Neural progenitor cell (in vitro differentiated cells): Measurements from ENCODE around the gene RAMAC. TPM values are rescaled to one million over a fixed set of nuclear protein-coding genes. Genes with fewer than 3 reads are reported as not detected.

ENCODE experiments used
- DNase-seq: peaks from one replicate; pipeline ENCODE4 v3.0.0-alpha.2; 2016; ENCODE audit warnings: low spot score
- H2AFZ ChIP-seq: fragments of 200-600 bp; sonication (generic); replicated peaks from 2 replicates; pipeline ENCODE4 v1.6.1; 2016; ENCODE audit warnings: antibody characterized with exemption
- H3F3A ChIP-seq: fragments of 200-600 bp; sonication (generic); 2 replicates; pipeline ENCODE4 v1.6.1; 2016; ENCODE audit warnings: antibody characterized with exemption, low read depth
- H3K27ac ChIP-seq: fragments of 200-600 bp; sonication (generic); 2 replicates; pipeline ENCODE4 v1.5.1; 2016; ENCODE audit warnings: mild to moderate bottlenecking
- H3K27me3 ChIP-seq: fragments of 200-600 bp; sonication (generic); 2 replicates; pipeline ENCODE4 v1.6.1; 2016; ENCODE audit warnings: mild to moderate bottlenecking, moderate library complexity
- H3K36me3 ChIP-seq: fragments of 200-600 bp; sonication (generic); 2 replicates; pipeline ENCODE4 v1.5.1; 2016
- H3K4me1 ChIP-seq: fragments of 200-600 bp; sonication (generic); 2 replicates; pipeline ENCODE4 v1.6.1; 2016; ENCODE audit warnings: mixed run types
- H3K4me2 ChIP-seq: fragments of 200-600 bp; sonication (generic); 2 replicates; pipeline ENCODE4 v1.6.1; 2016
- H3K4me3 ChIP-seq: fragments of 200-600 bp; sonication (generic); 2 replicates; pipeline ENCODE4 v1.5.1; 2016
- H3K79me2 ChIP-seq: fragments of 200-600 bp; sonication (generic); 2 replicates; pipeline ENCODE4 v1.6.1; 2016; ENCODE audit warnings: low read depth
- H3K9ac ChIP-seq: fragments of 200-600 bp; sonication (generic); 2 replicates; pipeline ENCODE4 v1.6.1; 2016
- H3K9me3 ChIP-seq: fragments of 200-600 bp; sonication (generic); 2 replicates; pipeline ENCODE4 v1.5.1; 2016; ENCODE audit warnings: low read depth
- H4K20me1 ChIP-seq: fragments of 200-600 bp; sonication (generic); 2 replicates; pipeline ENCODE4 v1.6.1; 2016; ENCODE audit warnings: low read depth
- H3K27ac Mint-ChIP-seq: 3 replicates; pipeline ENCODE4 v1.8.0; 2021; ENCODE audit warnings: mixed read lengths
- H3K27me3 Mint-ChIP-seq: 2 replicates; pipeline ENCODE4 v1.8.0; 2022; ENCODE audit warnings: low read depth, mild to moderate bottlenecking, inconsistent platforms, moderate library complexity, mixed read lengths; ENCODE audit not compliant: insufficient read depth
- H3K36me3 Mint-ChIP-seq: 3 replicates; pipeline ENCODE4 v1.8.0; 2021; ENCODE audit warnings: mixed read lengths
- H3K4me1 Mint-ChIP-seq: 3 replicates; pipeline ENCODE4 v1.8.0; 2021; ENCODE audit warnings: mixed read lengths
- H3K4me3 Mint-ChIP-seq: 3 replicates; pipeline ENCODE4 v1.8.0; 2021; ENCODE audit warnings: mild to moderate bottlenecking, moderate library complexity, mixed read lengths
- H3K9me3 Mint-ChIP-seq: 3 replicates; pipeline ENCODE4 v1.8.0; 2020; ENCODE audit warnings: mixed read lengths
- CTCF ChIP-seq: fragments of 200-600 bp; sonication (generic); IDR thresholded peaks from 2 replicates; pipeline ENCODE4 v1.5.1; 2017; ENCODE audit warnings: antibody characterized with exemption, mild to moderate bottlenecking
- EZH2 ChIP-seq: fragments of 200-600 bp; sonication (generic); IDR thresholded peaks from 2 replicates; pipeline ENCODE4 v1.6.1; 2017; ENCODE audit warnings: antibody characterized with exemption, mild to moderate bottlenecking, moderate library complexity
- EZH2phosphoT487 ChIP-seq: fragments of 200-600 bp; sonication (generic); IDR thresholded peaks from 2 replicates; pipeline ENCODE4 v1.6.1; 2017; ENCODE audit warnings: antibody characterized with exemption
- total RNA-seq: library from RNA; depleted of rRNA; stranded (reverse); fragments of >200 nt; gene quantifications from 2 replicates; pipeline ENCODE4 v1.2.3, GENCODE V29; 2015; ENCODE audit warnings: low replicate concordance

RAMAC gene
- total RNA-seq, 1 donor from 2014 or later: 50.6 TPM

GRCh38 chr15:82970696-82971095 lies 15.3 kb upstream of the RAMAC start:
- TF ChIP-seq EZH2phosphoT487: no peak
- no peak for TF ChIP-seq CTCF
- no peak for TF ChIP-seq EZH2
- no peak overlapping the region for H3K4me3 ChIP-seq
- H3K9ac ChIP-seq: no peak overlapping the region
- no peaks in the 10 kb centered on the region for H3F3A ChIP-seq
- no peak for DNase-seq
- no peaks in the 10 kb centered on the region for H4K20me1 ChIP-seq
- no peak overlapping the region for H3K27ac Mint-ChIP-seq
- no peaks in the 10 kb centered on the region for H3K4me1 ChIP-seq
- no peaks in the 10 kb centered on the region for H3K4me1 Mint-ChIP-seq
- no peaks in the 10 kb centered on the region for H3K36me3 Mint-ChIP-seq
- H3K9me3 Mint-ChIP-seq: no peaks in the 10 kb centered on the region
- H3K27ac ChIP-seq: no peak overlapping the region
- H3K79me2 ChIP-seq: no peaks in the 10 kb centered on the region
- H2AFZ ChIP-seq: no peak overlapping the region
- H3K27me3 Mint-ChIP-seq: no peaks in the 10 kb centered on the region
- H3K27me3 ChIP-seq: no peaks in the 10 kb centered on the region
- no peak overlapping the region for H3K4me3 Mint-ChIP-seq
- H3K9me3 ChIP-seq: no peaks in the 10 kb centered on the region
- H3K36me3 ChIP-seq: no peaks in the 10 kb centered on the region
- H3K4me2 ChIP-seq: no peak overlapping the region

GRCh38 chr15:82971218-82971984 lies 14.6 kb upstream of the RAMAC start:
- Mint-ChIP-seq H3K27ac (no peak overlapping the region), H3K4me3 (no peak overlapping the region), H3K4me1 (no peaks in the 10 kb centered on the region), H3K9me3 (no peaks in the 10 kb centered on the region), H3K36me3 (no peaks in the 10 kb centered on the region), H3K27me3 (no peaks in the 10 kb centered on the region)
- Histone ChIP-seq H3K27me3 (no peaks in the 10 kb centered on the region), H4K20me1 (no peaks in the 10 kb centered on the region), H3F3A (no peaks in the 10 kb centered on the region), H3K79me2 (no peaks in the 10 kb centered on the region), H3K4me3 (no peak overlapping the region), H3K9me3 (no peaks in the 10 kb centered on the region), H3K4me1 (no peaks in the 10 kb centered on the region), H3K9ac (no peak overlapping the region), H3K36me3 (no peaks in the 10 kb centered on the region), H2AFZ (no peak overlapping the region), H3K27ac (no peak overlapping the region), H3K4me2 (no peak overlapping the region)
- TF ChIP-seq EZH2 (no peak), EZH2phosphoT487 (no peak), CTCF (no peak)
- DNase-seq: no peak

- Histone ChIP-seq H3K9ac (no peak overlapping the region), H3K27me3 (no peaks in the 10 kb centered on the region), H3K4me2 (no peak overlapping the region), H3K27ac (no peak overlapping the region), H3K4me1 (no peaks in the 10 kb centered on the region), H3F3A (no peaks in the 10 kb centered on the region), H4K20me1 (no peaks in the 10 kb centered on the region), H2AFZ (no peak overlapping the region), H3K79me2 (no peaks in the 10 kb centered on the region), H3K36me3 (no peaks in the 10 kb centered on the region), H3K9me3 (no peaks in the 10 kb centered on the region), H3K4me3 (no peak overlapping the region)
- no peak for DNase-seq
- Mint-ChIP-seq H3K9me3 (no peaks in the 10 kb centered on the region), H3K27me3 (no peaks in the 10 kb centered on the region), H3K4me3 (no peak overlapping the region), H3K4me1 (no peaks in the 10 kb centered on the region), H3K36me3 (no peaks in the 10 kb centered on the region), H3K27ac (no peak overlapping the region)
- TF ChIP-seq CTCF (no peak), EZH2phosphoT487 (no peak), EZH2 (no peak)
Measured at GRCh38 chr15:82972990-82973389, 13.0 kb upstream of the RAMAC start.
